Iris pigment epithelial cell (primary cell): Measurements from ENCODE around the gene SCAF11.
A peak's percentile ranks its signal among the peaks of the same experiment; 100 is the strongest.

Experiments used
- DNase-seq: peaks from one replicate; pipeline ENCODE4 v3.0.0-alpha.2; 2011; ENCODE audit warnings: low read depth

The SCAF11 gene

GRCh38 chr12:45981075-45981837 is 9.1 kb downstream of the SCAF11 start:
- DNase-seq = no peak

DNA sequence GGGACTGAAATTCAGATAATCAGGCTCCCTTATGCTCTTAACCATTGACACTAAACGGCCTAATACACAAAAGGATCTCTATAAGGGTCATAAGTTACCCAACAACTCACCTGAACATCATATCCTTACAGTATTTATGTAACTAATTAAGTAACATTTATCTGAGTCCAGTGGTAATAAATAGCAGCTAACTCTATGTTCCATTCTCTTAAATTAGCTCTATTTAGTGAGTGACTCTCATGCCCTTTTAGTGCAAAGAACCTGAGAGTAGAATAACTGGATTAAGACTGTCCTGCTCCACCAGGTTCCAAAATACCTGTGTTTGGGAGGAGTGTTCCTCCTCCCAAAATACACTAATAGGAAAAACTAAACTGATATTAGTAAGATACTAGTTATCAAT is 9.8 kb downstream of the SCAF11 start:
- DNase-seq = no peak

GRCh38 chr12:45978108-45978507 is 12.3 kb downstream of the SCAF11 start:
- no peak for DNase-seq

DNA sequence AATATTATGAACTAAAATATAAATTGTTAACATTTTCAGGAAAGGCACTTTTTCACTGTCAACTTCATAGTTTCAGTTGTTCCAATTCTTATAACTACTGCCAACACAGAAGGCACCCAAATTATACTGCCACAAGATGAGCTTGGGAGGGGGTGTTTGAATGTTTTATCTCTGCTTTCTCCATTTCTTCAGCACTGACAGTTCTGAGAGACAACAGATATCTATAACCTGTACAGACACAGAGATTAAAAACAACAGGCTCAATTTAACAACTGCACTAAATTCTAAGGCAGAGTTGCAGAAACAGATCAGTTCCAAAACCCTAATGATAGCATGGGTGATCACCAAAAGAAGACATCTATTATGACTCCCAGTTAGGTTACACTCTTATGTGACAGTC is 12.8 kb downstream of the SCAF11 start:
- no peak for DNase-seq

DNA sequence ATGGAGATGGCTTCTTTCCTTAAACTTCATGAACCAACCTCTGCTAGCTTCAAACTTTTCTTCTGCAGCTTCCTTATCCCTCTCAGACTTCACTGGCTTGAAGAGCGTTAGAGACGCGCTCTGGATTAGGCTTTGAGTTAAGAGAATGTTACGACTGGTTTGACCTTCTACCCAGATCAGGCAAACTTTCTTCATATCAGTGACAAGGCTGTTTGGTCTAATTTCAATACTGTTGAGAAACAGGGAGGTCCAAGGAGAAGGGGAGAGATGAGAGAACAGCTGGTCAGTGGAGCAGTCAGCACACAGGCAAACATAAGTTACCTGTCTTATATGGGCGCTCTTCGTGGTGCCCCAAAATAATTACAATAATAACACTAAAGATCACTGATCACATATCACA is 14.9 kb downstream of the SCAF11 start:
- DNase-seq = no peak

GRCh38 chr12:45974883-45975282 is 15.5 kb downstream of the SCAF11 start:
- DNase-seq = no peak

GRCh38 chr12:45974171-45974719 is 16.1 kb downstream of the SCAF11 start:
- DNase-seq = no peak

DNA sequence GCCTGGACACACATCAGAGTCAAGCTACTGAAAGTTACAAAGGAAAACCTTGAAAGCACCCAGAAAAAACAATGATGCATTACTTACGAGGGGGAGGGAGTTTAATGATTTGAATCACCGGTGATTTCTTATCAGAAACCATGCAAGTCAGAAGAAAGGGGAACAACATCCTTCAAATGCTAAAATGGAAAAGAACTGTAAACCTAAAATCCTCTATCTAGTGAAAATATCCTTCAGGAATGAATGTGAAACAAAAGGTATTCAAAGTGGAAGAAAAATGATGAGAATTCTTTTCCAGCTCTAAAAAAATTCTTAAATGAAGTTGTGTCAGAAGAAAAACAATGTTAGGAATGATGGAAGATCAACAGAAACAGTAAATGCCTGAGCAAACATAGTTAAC is 16.8 kb downstream of the SCAF11 start:
- peak; percentile 49 for DNase-seq

DNA sequence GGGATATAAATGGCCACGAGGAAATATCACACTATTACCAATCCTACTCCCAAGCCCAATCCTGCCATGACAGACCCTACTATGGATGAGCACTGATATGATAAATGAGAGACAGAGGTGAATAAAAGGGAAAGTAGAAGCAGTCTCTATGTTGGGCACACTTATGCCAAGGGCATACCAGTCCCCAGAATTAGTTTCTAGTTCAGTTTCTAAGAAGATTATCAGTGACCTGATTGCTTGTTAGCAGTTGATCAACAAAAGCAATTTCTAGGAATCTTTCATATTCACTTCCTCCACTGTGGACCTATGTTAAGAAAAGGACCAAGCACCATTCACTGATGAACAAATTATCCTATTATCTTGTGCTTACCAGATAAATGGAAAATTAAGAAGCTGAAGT is 20.0 kb downstream of the SCAF11 start:
- DNase-seq = no peak

DNA sequence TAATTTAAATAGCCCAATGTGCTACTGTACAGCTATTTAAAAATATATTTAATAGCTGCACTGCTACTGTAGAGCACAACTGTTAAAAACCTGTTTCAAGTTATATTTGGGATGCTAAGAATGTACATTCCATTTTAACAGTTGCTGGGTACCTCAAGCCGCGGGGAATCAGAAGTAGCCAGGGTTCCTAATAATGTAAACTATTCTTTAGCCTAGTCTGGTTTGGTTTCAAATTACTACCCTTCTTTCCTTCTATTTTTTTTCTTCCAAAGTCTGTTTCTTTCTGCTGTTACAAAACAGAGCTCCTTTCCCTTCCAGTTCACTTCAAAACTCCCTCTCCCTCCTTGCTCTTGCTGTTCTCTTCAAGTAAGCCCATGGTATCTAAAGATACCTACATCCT is 21.3 kb downstream of the SCAF11 start:
- DNase-seq = peak; percentile 61

GRCh38 chr12:45966486-45966885 is 23.9 kb downstream of the SCAF11 start:
- DNase-seq = peak; percentile 87

- no peak for DNase-seq
Measured at GRCh38 chr12:45962553-45963325, 27.6 kb downstream of the SCAF11 start.

GRCh38 chr12:45959728-45960127 is 30.6 kb downstream of the SCAF11 start:
- DNase-seq = no peak

- no peak for DNase-seq
Measured at GRCh38 chr12:45959025-45959424, 31.3 kb downstream of the SCAF11 start.

DNA sequence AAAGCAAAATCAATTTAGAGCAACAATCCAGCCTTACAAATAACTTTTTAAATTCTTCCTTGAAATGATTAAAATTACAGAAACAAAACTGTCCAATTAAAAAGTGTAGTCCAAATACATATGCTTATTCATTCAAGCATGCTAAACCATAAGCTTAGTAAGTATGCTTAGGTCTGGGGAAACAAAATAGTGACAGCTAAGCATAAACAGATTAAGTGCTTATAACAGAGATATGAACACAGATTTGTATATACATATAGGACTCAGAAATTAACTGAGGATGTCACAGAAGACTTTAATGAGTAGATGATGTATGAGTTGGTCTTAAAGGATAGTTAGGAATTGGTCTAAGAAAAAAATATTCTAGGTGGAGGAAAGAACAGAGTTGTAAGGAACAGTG is 41.8 kb downstream of the SCAF11 start:
- DNase-seq = no peak

- DNase-seq = peak; percentile 36
Measured at GRCh38 chr12:45946435-45946834, 43.9 kb downstream of the SCAF11 start.

- DNase-seq = peak; percentile 79
Measured at GRCh38 chr12:45944771-45945170, 45.6 kb downstream of the SCAF11 start.

GRCh38 chr12:45939759-45940158 is 50.6 kb downstream of the SCAF11 start:
- no peak for DNase-seq

- DNase-seq = no peak
Measured at GRCh38 chr12:45938566-45938965, 51.8 kb downstream of the SCAF11 start.

- DNase-seq = no peak
Measured at GRCh38 chr12:45934956-45935355, 55.4 kb downstream of the SCAF11 start.

DNA sequence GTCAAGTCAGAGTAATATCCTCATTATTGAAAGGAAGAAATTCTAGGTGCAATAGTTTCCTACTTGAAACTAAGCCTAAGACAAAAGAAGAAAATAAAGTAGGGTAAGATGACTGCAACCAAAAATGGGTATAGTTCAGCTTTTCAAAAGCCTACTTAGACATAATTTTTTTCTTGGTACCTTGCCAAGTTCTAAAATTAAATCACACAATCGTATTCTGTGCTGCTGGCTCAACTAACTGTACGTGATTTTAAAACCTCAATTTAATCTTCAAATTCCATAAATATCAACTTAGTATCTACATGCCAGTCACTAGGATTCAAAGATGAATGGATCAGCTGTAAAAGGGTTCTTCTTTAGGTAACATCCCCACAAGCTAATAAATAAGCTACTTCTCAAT is 56.9 kb downstream of the SCAF11 start:
- no peak for DNase-seq

GRCh38 chr12:45930369-45930768 is 60.0 kb downstream of the SCAF11 start:
- no peak for DNase-seq

DNA sequence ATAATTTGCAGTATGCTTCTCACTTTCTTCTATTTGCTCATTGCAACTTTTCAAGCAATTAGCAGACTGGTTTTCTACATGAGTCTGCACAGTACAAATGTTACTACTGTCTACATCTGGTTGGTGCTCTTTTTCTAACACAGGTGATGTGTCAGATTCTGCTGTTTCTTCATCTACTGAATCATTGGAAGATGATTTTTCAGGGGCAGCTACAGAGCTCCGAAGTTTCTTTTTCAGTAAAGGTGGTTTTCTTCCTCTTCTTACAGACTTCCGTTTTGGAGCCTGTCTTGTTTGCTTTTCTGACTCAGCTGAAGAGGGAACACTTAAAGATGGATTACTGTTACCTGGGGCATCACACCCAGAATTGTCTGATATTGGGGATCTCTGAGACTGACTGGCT is 62.1 kb downstream of the SCAF11 start:
- DNase-seq = no peak
